Upper lobe of right lung (tissue), 1 donor: Measurements from ENCODE around the gene COPG2. TPM values are rescaled to one million over a fixed set of nuclear protein-coding genes. Genes with fewer than 3 reads are reported as not detected.

Experiments used
- ATAC-seq: fragments of 200-7000 bp; cut with Tn5 transposase; one replicate; pipeline ENCODE4 v1.9.1; 2020; ENCODE audit warnings: mild to moderate bottlenecking, moderate library complexity
- DNase-seq: peaks from one replicate; pipeline ENCODE4 v3.0.0-alpha.2; 2020
- H3K27ac ChIP-seq: fragments of 200-600 bp; one replicate; pipeline ENCODE4 v1.8.0; 2022
- H3K27me3 ChIP-seq: fragments of 200-600 bp; one replicate; pipeline ENCODE4 v1.8.0; 2022; ENCODE audit warnings: mild to moderate bottlenecking
- H3K36me3 ChIP-seq: fragments of 200-600 bp; one replicate; pipeline ENCODE4 v1.8.0; 2022
- H3K4me1 ChIP-seq: fragments of 200-600 bp; one replicate; pipeline ENCODE4 v1.8.0; 2022
- H3K4me3 ChIP-seq: fragments of 200-600 bp; one replicate; pipeline ENCODE4 v1.8.0; 2022; ENCODE audit warnings: mild to moderate bottlenecking
- H3K9me3 ChIP-seq: fragments of 200-600 bp; one replicate; pipeline ENCODE4 v1.8.0; 2022
- intact Hi-C: fragments of 100-400 bp; cut with DNase I; formaldehyde crosslinking; loops from one replicate; pipeline ENCODE4 v1.11.0; 2022
- total RNA-seq: library from RNA; stranded (reverse); fragmentation: NEBNext Ultra II Directional; extraction: Animal tissue kit (Norgen Biotek cat#: 25700); gene quantifications from one replicate; pipeline ENCODE4 v1.2.1, GENCODE V29; 2021
- TF ChIP-seq, protein P1 (sequence below): fragments of 200-600 bp; IDR thresholded peaks from one replicate; pipeline ENCODE4 v1.8.0; 2022; ENCODE audit warnings: antibody characterized with exemption
- donor health status: DM: no; HTN: yes; CAD: no; lungs with severe emphysema.

Gene COPG2
- total RNA-seq, 1 donor from 2014 or later: 16.3 TPM

DNA sequence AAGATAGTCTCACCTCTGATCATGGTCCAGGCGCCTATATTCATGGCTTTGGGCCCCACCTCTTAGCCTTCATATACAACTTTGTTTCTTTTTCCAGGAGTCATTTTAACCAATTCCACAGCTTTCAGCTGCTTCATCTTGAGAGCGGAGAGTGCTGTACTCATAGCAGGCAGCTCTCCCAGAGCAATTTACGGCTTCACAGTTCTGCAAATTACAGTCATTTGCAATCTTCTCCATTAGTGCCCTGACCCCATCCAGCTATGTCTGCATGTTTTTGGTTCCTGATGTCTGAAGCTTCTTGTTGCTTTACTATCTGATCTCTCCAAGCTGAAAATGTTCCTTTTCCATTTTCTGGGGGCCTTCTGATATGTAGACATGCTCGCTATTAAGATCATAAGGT lies 194.7 kb downstream of the COPG2 start:
- ATAC-seq: no peak

GRCh38 chr7:130473289-130473688 lies 195.3 kb downstream of the COPG2 start:
- intact Hi-C loops: no loop called here
- Histone ChIP-seq H3K27ac (no peak overlapping the region), H3K36me3 (no peaks in the 10 kb centered on the region), H3K27me3 (no peaks in the 10 kb centered on the region), H3K4me3 (no peak overlapping the region), H3K9me3 (no peaks in the 10 kb centered on the region), H3K4me1 (no peaks in the 10 kb centered on the region)
- TF ChIP-seq, protein P1, sequence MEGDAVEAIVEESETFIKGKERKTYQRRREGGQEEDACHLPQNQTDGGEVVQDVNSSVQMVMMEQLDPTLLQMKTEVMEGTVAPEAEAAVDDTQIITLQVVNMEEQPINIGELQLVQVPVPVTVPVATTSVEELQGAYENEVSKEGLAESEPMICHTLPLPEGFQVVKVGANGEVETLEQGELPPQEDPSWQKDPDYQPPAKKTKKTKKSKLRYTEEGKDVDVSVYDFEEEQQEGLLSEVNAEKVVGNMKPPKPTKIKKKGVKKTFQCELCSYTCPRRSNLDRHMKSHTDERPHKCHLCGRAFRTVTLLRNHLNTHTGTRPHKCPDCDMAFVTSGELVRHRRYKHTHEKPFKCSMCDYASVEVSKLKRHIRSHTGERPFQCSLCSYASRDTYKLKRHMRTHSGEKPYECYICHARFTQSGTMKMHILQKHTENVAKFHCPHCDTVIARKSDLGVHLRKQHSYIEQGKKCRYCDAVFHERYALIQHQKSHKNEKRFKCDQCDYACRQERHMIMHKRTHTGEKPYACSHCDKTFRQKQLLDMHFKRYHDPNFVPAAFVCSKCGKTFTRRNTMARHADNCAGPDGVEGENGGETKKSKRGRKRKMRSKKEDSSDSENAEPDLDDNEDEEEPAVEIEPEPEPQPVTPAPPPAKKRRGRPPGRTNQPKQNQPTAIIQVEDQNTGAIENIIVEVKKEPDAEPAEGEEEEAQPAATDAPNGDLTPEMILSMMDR: no peak
- peak; percentile 37 for ATAC-seq
- DNase-seq: no peak

More for the DNA sequence above, 194.7 kb downstream of the COPG2 start:
- H3K36me3 ChIP-seq: no peaks in the 10 kb centered on the region
- TF ChIP-seq, protein P1: no peak
- DNase-seq: no peak
- no peaks in the 10 kb centered on the region for H3K27me3 ChIP-seq
- intact Hi-C loops: no loop called here
- no peak overlapping the region for H3K4me3 ChIP-seq
- no peak overlapping the region for H3K27ac ChIP-seq
- no peaks in the 10 kb centered on the region for H3K9me3 ChIP-seq
- H3K4me1 ChIP-seq: no peaks in the 10 kb centered on the region

DNA sequence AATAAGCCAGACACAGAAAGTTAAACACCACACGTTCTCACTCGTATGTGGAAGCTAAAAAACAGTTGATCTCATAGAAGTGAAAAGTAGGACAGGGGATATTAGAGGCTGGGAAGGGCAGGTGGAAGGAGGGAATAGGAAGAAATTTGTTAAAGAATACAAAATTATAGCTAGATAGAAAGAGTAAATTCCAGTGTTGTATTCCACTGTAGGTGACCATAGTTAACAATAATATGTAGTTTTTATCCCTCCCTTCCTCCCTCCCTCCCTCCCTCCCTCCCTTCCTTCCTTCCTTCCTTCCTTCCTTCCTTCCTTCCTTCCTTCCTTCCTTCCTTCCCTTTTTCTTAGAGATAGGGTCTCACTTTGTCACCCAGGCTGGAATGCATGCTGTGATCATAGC lies 196.6 kb downstream of the COPG2 start:
- TF ChIP-seq, protein P1: no peak
- ATAC-seq (no peak), DNase-seq (no peak)
- Histone ChIP-seq H3K4me1 (no peaks in the 10 kb centered on the region), H3K27me3 (no peaks in the 10 kb centered on the region), H3K27ac (no peak overlapping the region), H3K9me3 (no peaks in the 10 kb centered on the region), H3K36me3 (no peaks in the 10 kb centered on the region), H3K4me3 (no peak overlapping the region)
- intact Hi-C loops: no loop called here

GRCh38 chr7:130468612-130469011 lies 199.9 kb downstream of the COPG2 start:
- ATAC-seq (no peak), DNase-seq (no peak)
- H3K9me3 ChIP-seq: no peaks in the 10 kb centered on the region
- H3K27me3 ChIP-seq: no peaks in the 10 kb centered on the region
- TF ChIP-seq, protein P1: no peak
- no peak overlapping the region for H3K4me3 ChIP-seq
- H3K36me3 ChIP-seq: no peaks in the 10 kb centered on the region
- intact Hi-C loops: no loop called here
- no peaks in the 10 kb centered on the region for H3K4me1 ChIP-seq
- H3K27ac ChIP-seq: no peak overlapping the region

GRCh38 chr7:130463553-130464434 lies 204.8 kb downstream of the COPG2 start:
- ATAC-seq: no peak
- Histone ChIP-seq H3K4me3 (no peak overlapping the region), H3K27me3 (no peaks in the 10 kb centered on the region), H3K36me3 (no peaks in the 10 kb centered on the region), H3K4me1 (no peaks in the 10 kb centered on the region), H3K27ac (no peak overlapping the region), H3K9me3 (no peaks in the 10 kb centered on the region)
- TF ChIP-seq, protein P1: no peak
- intact Hi-C loops: no loop called here
- no peak for DNase-seq
